ENCODE data around the gene SLC5A1. TPM values are rescaled to one million over a fixed set of nuclear protein-coding genes. Genes with fewer than 3 reads are reported as not detected.
A peak's percentile ranks its signal among the peaks of the same experiment; 100 is the strongest.
"Not testable (repeated sequence)": the region's sequence is repeated elsewhere in the genome, so short reads cannot be mapped to it uniquely, and the experiment has no call there.

Gene SLC5A1
- polyA plus RNA-seq, 3 donors: 0.45 to 0.92 (median 0.54) TPM

DNA sequence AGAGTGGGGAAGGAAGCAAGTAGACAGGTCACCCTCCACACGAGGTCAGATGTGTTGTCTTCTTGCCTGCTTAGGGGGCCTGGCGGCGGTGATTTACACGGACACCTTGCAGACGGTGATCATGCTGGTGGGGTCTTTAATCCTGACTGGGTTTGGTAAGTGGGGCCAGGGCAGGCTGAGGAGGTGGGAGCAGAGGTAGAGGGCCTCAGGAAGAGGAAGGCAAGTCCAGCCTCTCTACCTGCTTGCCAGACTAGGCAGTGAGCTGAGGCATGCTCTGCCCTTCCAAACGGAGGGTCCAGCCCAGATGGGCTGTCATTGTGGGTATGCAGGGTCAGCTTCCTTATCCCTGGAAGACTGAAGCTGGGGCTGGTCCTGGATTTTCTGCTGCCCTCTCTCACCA, 39.9 kb downstream of the SLC5A1 start:
- DNase-seq (ENCODE audit: low read depth in 3 of 3, low spot score in 2 of 3): no peak

DNA sequence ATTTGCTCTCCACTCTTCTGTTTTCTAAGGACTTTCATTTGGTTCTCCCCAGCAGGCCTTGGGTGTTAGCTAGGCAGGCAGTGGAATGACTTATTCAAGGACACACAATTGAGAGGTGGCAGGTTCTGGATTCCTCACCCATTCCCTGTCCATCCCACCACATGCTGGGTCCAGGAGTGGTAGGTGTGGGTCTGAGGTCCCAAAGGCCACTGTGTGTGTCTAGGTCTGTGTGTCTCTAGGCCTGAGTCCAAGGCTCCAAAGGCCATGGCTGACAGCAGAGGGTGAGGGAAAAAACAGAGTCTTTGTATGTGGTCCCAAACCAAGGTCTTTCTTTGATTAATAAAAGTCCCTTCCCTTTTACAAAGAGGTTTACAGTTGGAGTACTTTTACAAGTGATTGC, 40.8 kb downstream of the SLC5A1 start:
- no peak for DNase-seq (ENCODE audit: low read depth in 3 of 3, low spot score in 2 of 3)

DNA sequence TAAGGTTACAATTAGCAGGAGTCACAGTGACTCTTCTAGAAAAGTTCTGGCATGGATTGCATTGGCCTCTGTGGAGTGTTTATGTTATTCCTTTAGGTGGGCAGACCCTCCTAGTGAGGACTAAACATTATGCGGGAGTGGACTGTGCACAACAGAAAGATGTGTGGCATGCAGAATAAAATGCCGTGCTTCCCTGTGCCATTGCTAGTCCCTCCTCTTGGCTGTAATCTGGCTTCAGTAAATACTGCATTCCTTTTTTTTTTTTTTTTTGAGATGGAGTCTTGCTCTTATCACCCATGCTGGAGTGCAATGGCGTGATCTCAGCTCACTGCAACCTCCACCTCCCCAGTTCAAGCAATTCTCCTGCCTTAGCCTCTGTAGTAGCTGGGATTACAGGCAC, 45.0 kb downstream of the SLC5A1 start:
- no peak for DNase-seq (ENCODE audit: low read depth in 3 of 3, low spot score in 2 of 3)

DNA sequence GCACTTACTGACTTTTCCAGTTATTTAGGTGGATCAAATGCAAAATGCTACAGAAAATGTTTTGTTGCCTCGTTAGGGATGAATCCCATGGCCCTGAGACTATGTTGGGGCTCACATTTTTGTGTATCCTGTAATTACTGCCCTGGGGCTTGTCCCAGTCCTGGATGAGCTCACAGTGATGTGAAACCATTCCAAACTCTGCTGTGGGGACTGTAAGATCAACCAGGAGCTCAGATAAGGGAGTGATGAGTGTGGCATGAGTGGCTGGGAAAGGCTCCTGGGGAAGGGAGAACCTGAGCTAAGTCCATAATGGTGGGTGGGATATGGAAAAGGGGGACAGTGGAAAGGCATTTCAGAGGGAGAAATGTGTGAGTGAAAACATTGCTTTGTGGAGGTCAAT, 54.0 kb downstream of the SLC5A1 start:
- DNase-seq (ENCODE audit: low read depth in 3 of 3, low spot score in 2 of 3): no peak

DNA sequence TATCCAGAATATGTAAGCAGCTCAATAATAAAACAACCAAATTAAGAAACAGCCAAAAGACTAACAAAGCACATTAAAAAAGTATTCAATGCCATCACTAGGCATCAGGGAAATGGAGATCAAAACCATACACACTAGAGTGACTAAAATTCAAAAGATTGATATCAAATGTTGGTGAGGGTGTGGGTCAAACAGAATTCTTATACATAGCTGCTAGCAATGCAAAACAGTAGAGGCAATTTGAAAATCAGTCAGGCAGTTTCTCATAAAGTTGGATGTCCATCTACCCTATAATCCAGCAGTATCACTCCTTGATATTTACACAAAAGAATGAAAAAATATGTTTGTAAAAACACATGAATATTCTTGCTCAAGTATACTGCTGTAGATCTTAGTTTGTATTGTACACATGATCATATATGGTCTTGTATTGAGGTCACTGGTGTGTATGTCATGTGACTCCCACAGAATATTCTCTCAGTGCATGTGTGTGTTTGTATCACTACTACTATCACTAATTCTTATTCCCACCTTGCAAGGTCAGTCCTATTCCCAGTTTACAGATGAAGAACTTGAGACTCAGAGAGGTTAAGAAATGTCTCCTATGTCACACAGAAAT, 54.9 kb downstream of the SLC5A1 start:
- DNase-seq (ENCODE audit: low read depth in 3 of 3, low spot score in 2 of 3): no peak

DNA sequence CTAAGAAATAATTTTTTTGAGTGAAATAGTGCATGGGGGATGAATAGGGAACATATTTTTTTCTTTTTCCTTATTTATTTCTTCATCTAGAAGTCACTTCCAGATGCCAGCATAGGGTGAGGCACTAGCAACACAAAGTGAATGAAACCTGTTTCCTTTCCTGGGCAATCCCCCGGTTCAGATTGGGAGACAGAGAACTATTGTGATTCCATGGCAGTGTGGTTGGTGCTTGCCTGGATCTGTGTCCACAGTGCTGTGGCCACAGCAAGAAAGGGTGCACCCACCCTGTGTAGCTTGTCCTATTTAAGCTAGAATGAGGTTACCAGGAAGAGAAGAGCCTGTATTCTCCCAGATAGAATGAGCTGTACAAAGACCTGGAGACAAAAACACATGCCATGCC, 57.6 kb downstream of the SLC5A1 start:
- no peak for DNase-seq (ENCODE audit: low read depth in 3 of 3, low spot score in 2 of 3)

DNA sequence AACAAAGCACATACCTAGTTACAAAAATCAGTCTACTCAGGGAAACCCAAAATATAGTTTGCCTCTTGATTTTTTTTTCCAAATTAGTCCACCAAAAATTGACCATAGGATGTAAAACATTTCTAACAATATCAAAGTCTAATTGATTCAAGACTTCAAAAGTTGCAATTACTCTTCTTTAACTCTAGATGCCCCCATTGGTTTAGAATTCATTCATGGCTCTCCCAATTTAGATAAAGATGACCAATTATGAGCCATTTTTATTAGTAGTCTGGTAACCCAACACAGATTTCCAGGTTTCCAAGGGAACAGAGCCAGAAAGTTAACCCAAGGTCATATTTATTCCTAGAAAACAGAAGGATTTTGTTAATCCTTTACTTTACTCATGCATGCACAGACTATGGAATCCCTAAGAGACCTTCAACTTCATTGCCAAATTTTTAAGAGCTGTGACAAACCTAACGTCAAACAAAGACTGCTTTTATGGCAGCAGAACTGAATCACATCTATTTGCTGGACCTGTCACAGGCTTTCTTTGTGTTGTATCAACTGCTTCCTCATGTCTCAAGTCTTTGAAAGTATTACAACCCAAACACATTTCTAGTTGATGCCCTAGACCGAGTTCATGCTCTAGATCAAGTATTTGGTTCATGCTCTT, 60.7 kb downstream of the SLC5A1 start:
- no peak for DNase-seq (ENCODE audit: low read depth in 3 of 3, low spot score in 2 of 3)

DNA sequence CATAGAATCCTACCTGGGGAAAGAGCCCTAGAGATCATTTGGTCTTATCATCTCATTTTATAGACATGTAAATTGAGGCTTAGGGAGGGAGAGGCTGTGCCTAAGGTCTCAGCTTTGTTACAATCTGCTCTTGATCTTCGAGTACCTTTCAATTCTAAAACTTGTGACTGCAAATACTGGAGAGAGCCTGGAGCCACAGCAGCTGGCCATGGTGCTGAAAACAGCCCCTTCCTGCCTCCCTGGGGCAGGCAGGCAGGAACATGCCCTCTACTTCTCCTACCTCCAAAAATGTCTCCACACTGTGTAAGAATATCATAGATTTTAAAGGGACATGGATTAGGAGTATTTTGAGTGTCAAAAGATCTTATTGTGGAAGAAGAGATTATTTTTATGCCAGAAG, 63.9 kb downstream of the SLC5A1 start:
- DNase-seq (ENCODE audit: low read depth in 3 of 3, low spot score in 2 of 3): peak in 2 of 3 donors; percentile 5 to 13

DNA sequence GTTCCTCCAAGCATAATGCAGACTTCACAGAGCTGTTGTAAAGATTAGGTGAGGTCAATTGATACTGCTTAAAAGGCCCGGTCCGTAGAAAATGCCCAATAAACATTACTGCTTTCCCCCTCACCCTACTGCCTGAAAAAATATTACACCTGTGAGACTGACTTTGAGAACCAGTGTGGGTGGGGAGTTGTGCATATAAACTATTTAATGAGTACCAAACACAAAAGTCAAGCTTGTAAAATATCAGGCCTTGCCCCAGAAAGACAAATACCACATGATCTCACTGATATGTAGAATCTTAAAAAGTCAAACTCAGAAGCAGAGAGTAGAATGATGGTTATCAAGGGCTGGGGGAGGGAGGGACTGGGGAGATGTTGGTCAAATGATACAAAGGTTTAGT, 69.3 kb downstream of the SLC5A1 start:
- no peak for DNase-seq (ENCODE audit: low read depth in 3 of 3, low spot score in 2 of 3)

DNA sequence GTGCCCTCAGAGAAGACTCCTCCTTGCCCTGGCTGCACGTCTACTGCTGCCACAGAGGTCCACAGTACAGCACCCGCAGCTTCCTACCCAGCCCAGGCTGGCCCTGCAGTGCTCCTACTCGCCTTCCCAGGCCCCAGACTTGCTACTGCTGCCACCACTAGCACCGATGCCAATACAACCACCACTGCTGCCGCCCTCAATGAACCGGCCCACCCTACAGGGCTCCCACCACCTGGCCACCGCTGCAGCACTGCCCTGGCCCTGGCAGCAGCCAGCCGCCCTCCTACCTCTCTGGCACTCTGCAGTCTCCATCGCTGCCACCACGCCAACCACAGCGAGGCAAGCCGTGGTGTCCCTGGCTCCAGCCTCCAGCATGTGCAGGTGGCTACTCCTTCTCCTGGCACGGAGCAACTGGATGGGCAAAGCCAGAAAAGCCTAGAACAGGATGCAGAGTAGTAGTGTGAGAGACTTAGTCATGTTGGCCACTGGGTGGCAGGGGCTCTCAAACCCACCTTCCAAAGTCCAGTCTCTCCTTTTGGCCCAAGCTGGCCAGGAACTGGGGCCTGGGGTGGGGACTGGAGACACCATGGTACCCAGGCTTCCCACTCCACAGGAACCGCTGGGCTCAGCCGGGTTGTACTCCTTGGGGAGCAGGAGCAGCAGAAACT, 76.6 kb downstream of the SLC5A1 start:
- no peak for DNase-seq (ENCODE audit: low read depth in 3 of 3, low spot score in 2 of 3)

DNA sequence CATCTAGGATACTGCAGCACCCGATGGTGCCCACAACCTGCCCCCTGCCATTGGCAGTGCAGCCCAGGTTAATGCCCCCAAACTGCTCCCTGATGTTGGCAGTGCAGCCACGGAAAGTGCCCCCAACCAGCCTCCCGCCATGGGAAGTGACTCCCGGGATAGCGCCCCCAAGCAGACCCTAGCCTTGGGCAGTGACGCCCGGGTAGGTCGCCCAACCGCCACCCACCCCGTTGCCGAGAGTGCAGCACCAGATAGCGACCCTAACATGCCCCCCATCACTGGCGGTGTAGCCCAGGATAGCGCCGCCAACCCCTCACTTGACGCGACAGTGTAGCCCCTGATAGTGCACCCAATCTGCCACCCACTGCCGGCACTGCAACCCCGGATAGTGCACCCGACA, 77.5 kb downstream of the SLC5A1 start:
- DNase-seq (ENCODE audit: low read depth in 3 of 3, low spot score in 2 of 3): no peak

DNA sequence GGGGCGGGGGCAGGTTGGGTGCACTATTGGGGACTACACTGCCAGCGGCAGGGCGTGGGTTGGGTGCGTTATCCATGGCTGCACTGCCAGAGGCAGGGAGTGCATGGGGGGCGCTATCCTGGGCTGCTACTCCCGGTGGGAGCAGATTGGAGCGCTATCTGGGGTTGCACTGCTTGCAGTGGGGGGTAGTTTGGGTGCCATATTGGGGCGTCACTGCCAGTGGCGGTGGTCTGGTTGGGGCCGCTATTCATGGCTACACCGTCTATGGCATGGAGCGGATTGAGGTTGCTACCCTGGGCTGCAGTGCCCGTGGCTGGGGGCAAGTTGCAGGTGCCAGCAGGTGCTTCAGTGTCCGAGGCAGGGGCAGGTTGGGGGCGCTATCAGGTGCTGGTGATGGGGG, 79.8 kb downstream of the SLC5A1 start:
- no peak for DNase-seq (ENCODE audit: low read depth in 3 of 3, low spot score in 2 of 3)

DNA sequence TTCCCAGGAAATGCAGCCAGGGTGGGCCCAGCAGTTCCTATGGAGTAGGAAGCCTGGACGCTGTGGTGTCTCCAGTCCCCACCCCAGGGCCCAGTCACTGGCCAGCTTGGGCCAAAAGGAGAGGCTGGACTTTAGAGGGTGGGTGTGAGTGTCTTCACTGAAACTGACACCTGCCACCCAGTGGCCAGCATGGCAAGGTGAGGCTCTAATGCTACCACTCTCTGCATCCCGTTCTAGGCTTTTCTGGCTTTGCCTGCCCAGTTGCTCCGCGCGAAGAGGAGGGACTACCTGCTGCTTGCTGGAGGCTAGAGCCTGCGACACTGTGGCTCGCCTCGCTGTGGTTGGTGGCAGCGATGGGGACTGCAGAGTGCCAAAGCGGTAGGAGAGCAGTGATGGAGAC, 80.6 kb downstream of the SLC5A1 start:
- no peak for DNase-seq (ENCODE audit: low read depth in 3 of 3, low spot score in 2 of 3)

DNA sequence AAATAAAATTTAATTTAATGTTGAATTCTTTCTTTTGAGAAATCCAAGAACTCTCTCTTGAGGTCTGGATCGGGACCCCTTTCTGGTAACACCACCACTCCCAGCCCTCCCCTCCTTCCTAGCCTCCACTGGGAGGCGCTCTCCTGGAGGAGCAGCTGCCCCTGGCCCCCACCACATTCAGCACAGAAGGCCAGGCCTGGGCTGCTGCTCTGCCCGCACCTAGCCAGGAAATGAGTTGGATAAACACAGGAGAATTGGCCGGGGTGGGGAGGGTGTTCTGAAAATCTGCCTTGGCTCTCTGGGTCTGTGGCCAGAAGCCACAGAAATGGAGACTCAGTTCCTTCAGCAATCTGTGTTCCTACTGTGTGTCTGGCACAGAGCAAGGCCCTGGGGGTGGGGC, 84.8 kb downstream of the SLC5A1 start:
- no peak for DNase-seq (ENCODE audit: low read depth in 3 of 3, low spot score in 2 of 3)

DNA sequence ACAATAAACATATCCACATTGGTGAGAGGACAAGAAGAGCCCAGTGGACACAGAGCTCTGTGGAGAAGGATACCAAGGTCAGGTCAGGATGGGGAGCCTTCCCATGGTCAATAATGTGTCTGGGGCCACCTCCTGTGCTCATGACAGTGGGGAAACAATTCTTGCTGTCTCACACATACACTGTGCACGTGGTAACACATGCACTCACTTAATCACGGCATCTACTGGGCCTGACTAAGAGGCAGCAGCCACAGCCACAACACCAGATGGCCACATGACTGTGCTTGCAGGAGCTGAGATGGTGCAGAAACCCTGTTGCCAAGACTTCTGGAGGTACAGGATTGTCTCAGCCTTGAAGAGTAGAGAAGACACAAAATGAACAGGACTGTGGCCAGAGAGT, 87.4 kb downstream of the SLC5A1 start:
- DNase-seq (ENCODE audit: low read depth in 3 of 3, low spot score in 2 of 3): no peak

DNA sequence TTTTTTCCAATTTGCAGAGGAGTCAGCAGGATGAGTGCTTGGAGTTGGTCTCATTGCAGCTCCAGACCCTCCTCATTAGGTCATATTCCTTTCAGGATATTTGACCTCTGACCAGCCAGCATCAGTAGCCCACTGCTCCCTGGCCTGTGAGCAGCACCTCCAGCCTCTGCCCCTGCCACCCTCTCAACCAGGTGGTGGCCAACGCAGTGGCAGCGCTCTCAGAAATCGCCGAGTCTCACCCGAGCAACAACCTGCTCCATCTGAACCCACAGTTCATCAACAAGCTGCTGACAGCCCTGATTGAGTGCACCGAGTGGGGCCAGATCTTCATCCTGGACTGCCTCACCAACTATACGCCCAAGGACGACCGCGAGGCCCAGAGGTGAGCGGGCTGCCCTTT, 89.1 kb downstream of the SLC5A1 start:
- no peak for DNase-seq (ENCODE audit: low read depth in 3 of 3, low spot score in 2 of 3)

DNA sequence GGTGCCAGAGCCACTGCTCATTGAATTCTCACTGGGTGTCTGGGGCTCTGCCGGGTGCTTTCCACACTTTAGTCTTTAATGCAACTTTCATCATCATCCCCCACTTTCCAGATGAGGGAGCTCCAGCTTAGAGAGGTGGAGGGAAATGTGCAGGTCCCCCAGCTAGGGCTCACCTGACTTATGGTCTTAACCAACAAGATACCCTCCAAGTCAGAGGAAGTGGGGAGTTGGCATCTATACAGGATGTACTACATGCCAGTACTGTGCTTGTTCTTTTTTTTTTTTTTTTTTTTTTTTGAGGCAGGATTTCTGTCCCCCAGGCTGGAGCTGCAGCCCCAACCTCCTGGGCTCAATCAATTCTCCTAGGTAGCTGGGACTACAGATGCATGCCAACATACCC, 89.7 kb downstream of the SLC5A1 start:
- DNase-seq (ENCODE audit: low read depth in 3 of 3, low spot score in 2 of 3): no peak

DNA sequence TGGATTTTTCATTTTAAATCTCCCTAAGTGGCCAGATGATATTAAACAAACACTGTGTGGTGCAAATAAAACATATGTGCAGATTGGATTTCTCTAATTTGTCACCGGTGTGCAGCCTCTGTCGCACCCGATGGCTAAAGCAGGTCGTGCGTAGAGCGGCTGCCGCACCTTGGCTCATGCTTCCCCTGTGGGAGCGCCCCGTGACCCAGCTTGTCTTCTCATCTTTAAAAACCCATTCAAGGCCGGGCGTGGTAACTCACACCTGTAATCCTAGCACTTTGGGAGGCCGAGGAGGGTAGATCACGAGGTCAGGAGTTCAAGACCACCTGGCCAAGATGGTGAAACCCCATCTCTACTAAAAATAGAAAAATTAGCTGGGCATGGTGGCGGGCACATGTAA, 91.7 kb downstream of the SLC5A1 start:
- DNase-seq (ENCODE audit: low read depth in 3 of 3, low spot score in 2 of 3): not testable (repeated sequence)

DNA sequence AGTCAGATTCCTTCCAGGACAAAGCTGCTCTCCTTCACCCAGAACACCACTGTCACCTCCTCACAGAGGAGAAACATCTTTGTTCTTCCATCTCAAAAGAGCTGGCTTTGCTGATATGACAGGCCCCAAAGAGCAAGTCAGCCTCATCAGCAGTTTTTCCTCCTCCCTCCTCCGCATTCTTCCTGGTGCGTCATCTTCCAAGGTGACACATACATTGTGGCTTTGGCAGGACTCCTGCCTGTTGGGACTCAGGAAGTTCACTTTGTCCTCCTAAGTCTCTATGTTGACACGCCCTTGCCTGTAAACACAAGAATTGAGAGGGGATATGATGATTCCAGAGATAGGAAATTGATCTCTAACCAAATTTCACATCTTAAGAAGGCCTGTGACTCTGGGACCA, 92.9 kb downstream of the SLC5A1 start:
- DNase-seq (ENCODE audit: low read depth in 3 of 3, low spot score in 2 of 3): not testable (repeated sequence)

DNA sequence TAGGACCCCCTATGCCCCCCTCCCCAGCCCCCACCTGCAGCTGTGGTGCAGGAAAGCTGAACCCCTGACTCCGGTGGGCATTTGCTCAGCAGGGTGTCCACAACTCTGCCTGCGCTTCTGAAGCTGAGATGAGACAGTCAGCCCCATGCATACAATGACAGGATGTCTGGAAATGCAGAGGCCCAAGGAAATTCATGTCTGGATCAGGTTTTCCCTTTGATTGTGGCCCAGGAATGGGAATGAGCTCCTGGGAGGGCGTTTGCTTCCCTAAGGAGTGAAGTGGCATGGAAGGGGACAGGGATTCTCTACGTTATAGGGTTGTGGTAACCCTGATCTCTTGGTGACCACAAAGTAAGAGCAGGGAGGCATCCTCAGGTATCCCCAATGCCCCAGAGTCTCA, 93.8 kb downstream of the SLC5A1 start:
- not testable (repeated sequence) for DNase-seq (ENCODE audit: low read depth in 3 of 3, low spot score in 2 of 3)

DNA sequence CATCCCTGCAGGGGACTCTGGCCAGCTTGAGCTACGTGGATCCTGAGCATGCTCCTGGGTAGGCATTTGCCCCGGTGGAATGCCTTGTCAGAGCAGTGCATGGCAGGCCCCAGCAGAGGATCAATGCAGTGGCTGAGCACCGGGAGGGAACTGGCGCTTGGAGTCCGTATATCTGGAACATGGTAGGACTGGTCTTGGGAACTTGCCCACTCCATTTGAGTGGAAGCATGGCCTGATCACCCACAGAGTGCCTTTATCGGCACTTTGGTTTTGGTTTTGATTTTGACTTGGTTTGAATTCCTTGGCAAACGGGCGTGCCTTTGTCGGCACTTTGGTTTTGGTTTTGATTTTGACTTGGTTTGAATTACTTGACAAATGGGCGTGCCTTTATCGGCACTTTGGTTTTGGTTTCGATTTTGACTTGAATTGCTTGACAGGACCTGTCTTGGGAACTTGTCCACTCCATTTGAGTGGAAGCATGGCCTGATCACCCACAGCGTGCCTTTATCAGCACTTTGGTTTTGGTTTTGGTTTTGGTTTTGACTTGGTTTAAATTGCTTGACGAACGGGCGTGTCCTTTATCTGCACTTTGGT, 94.8 kb downstream of the SLC5A1 start:
- not testable (repeated sequence) for DNase-seq (ENCODE audit: low read depth in 3 of 3, low spot score in 2 of 3)

DNA sequence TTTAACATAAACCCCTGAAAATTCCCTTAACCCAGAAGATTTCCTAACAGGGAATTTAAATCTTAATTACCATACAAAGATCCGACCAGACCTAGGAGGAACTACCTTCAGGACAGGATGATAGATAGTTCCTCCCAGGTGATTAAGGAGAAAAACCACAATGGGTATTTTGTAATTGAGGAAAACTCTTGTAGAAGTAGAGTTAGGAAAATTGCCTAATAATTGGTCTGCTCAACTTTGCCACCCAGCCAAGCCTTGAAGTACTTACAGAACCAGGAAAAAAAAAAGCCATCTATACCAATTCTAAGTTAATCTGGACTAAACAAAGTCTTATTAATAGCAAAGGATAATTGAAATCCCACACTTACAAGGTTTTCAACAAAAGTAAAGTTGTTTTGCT, 95.5 kb downstream of the SLC5A1 start:
- DNase-seq (ENCODE audit: low read depth in 3 of 3, low spot score in 2 of 3): not testable (repeated sequence)

Measured in right renal cortex interstitium (tissue), 3 donors.